HL-60 (cell line): Measurements from ENCODE around the gene SPTBN1.

Source experiments
- DNase-seq, 2 experiments: peaks; one replicate each; pipeline ENCODE4 v3.0.0-alpha.2; 2010 to 2020; ENCODE audit warnings: low read depth in 1 of 2, low spot score in 1 of 2
- H3K27ac ChIP-seq: fragments of 250-450 bp; sonication (Bioruptor Pico); replicated peaks from 2 replicates; pipeline ENCODE4 v1.5.1; 2020; ENCODE audit warnings: mild to moderate bottlenecking, moderate library complexity
- H3K27me3 ChIP-seq: fragments of 250-450 bp; sonication (Bioruptor Pico); 2 replicates; pipeline ENCODE4 v1.5.1; 2021; ENCODE audit warnings: mild to moderate bottlenecking, moderate library complexity; ENCODE audit not compliant: insufficient read depth, poor library complexity, severe bottlenecking
- H3K4me3 ChIP-seq: replicated peaks from 2 replicates; pipeline ENCODE4 v1.5.1; 2011; ENCODE audit warnings: mild to moderate bottlenecking, control low read depth, low read length; ENCODE audit not compliant: insufficient read depth
- CTCF ChIP-seq: IDR thresholded peaks from one replicate; pipeline ENCODE4 v1.5.1; 2011; ENCODE audit warnings: low read length, control low read depth, inconsistent platforms; ENCODE audit not compliant: insufficient read depth
- GABPA ChIP-seq: IDR thresholded peaks from 2 replicates; pipeline ENCODE4 v1.6.1; 2012; ENCODE audit warnings: low read depth
- POLR2AphosphoS5 ChIP-seq: IDR thresholded peaks from 2 replicates; pipeline ENCODE4 v1.6.1; 2012; ENCODE audit warnings: low read depth
- SPI1 ChIP-seq: IDR thresholded peaks from 2 replicates; pipeline ENCODE4 v1.6.1; 2012; ENCODE audit warnings: low read depth, mild to moderate bottlenecking, borderline replicate concordance
- TF ChIP-seq, protein P1 (sequence below): IDR thresholded peaks from 2 replicates; pipeline ENCODE4 v1.6.1; 2012; ENCODE audit warnings: low read depth; ENCODE audit not compliant: insufficient replicate concordance

SPTBN1 gene

GRCh38 chr2:54579061-54579681 is 123.0 kb downstream of the SPTBN1 start:
- no peak for TF ChIP-seq SPI1
- TF ChIP-seq, protein P1, sequence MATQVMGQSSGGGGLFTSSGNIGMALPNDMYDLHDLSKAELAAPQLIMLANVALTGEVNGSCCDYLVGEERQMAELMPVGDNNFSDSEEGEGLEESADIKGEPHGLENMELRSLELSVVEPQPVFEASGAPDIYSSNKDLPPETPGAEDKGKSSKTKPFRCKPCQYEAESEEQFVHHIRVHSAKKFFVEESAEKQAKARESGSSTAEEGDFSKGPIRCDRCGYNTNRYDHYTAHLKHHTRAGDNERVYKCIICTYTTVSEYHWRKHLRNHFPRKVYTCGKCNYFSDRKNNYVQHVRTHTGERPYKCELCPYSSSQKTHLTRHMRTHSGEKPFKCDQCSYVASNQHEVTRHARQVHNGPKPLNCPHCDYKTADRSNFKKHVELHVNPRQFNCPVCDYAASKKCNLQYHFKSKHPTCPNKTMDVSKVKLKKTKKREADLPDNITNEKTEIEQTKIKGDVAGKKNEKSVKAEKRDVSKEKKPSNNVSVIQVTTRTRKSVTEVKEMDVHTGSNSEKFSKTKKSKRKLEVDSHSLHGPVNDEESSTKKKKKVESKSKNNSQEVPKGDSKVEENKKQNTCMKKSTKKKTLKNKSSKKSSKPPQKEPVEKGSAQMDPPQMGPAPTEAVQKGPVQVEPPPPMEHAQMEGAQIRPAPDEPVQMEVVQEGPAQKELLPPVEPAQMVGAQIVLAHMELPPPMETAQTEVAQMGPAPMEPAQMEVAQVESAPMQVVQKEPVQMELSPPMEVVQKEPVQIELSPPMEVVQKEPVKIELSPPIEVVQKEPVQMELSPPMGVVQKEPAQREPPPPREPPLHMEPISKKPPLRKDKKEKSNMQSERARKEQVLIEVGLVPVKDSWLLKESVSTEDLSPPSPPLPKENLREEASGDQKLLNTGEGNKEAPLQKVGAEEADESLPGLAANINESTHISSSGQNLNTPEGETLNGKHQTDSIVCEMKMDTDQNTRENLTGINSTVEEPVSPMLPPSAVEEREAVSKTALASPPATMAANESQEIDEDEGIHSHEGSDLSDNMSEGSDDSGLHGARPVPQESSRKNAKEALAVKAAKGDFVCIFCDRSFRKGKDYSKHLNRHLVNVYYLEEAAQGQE, result no peak
- no peak for TF ChIP-seq CTCF
- no peak for TF ChIP-seq POLR2AphosphoS5
- H3K27ac ChIP-seq, result peak overlapping the region; percentile 60
- no peak for DNase-seq
- H3K27me3 ChIP-seq, result no peaks in the 10 kb centered on the region
- H3K4me3 ChIP-seq, result no peak overlapping the region

DNA sequence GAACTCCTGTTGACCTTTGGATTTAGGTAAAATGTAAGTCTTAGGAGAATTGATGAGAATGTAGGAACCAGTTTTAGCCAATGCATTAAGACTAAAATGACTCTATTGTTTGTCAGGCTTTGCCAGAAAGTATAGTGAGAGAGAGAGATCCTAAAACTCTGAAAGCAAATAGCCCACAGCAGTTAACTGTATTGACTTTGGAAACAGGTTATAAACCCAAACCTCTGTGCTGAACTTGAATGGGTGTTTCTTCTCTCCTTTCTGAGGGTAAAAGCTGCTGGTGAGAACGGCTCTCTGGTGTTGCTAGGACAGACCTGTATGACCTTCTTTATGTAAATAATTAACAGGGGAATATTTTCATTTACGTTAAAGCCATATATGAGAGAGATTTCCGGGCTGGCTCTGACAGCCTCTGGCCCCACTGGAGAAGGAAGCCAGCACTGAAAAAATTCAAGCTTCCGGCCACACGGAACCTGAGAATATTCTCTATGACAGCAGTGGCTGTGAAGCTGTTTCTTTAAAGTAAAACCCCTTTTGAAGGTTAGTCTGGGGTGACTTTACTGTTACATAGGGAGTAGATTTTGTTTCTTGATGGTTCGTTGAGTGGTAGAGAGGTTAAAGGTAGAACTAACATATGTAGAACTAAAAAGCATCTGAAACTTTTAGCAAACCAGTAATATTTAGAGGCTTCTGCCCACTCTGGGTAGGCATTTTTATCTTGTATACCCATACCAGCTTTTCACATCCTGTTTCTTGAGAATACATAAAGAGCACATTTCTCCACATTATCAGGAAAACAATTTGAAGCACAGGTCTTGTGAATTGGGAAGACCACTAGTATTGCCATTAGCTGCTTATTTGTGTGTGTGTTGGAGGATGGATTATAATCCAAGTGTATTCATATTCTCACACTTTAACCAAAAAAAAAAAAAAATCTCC is 123.8 kb downstream of the SPTBN1 start:
- H3K4me3 ChIP-seq, result no peak overlapping the region
- peak in 1 of 2 experiments; percentile 40 for DNase-seq
- H3K27me3 ChIP-seq, result no peaks in the 10 kb centered on the region
- peak overlapping the region; percentile 60 for H3K27ac ChIP-seq
- TF ChIP-seq CTCF, result no peak
- no peak for TF ChIP-seq GABPA
- TF ChIP-seq, protein P1, result no peak
- TF ChIP-seq POLR2AphosphoS5, result no peak
- no peak for TF ChIP-seq SPI1

DNA sequence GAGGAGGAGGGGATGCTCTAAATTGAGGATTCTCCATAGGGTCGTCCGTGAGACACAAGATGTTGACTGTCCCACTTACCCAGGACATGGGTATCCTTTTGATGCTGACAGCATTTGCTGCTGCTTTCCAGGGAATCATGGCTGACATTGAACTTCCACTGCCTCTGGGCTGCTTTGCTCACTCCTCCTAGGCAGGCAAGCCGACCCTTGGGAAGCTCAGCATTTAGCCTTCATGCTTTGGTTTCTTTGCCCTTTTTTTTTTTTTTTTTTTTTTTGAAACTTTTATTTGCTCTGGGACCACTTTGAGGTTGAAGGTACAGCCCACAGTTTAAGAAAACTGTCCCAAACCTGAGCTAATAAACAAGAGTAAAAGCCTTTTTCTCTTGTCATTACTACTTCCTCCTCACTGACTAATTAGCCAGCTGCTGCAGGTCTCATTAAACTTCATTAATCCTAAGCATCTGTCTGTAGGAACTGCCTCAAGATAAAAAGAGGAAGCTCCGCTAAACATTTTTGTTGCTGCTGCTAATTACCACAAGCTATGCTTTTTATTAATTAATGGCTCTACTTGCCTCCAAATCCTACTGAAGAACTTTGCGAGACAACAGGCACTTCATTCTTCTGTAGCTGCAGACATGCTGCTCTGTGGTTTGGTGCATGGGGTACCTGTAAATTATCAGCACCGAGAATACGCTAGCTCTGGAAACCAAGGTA is 125.4 kb downstream of the SPTBN1 start:
- peak overlapping the region; percentile 40 for H3K27ac ChIP-seq
- DNase-seq, result peak in 1 of 2 experiments; percentile 42
- no peak overlapping the region for H3K4me3 ChIP-seq
- H3K27me3 ChIP-seq, result no peaks in the 10 kb centered on the region
- TF ChIP-seq SPI1 (peak; percentile 72; the same call in 1 of the 2 replicates), CTCF (no peak)
